NCI-H187 (cell line): ENCODE data around the gene GLS.

Source experiments
- DNase-seq, 2 experiments: peaks; one replicate each; lab custom pipeline; 2025; lab: John Stamatoyannopoulos, UW

Gene GLS

GRCh38 chr2:190972213-190972612 is 91.6 kb downstream of the GLS start:
- no peak for DNase-seq

DNA sequence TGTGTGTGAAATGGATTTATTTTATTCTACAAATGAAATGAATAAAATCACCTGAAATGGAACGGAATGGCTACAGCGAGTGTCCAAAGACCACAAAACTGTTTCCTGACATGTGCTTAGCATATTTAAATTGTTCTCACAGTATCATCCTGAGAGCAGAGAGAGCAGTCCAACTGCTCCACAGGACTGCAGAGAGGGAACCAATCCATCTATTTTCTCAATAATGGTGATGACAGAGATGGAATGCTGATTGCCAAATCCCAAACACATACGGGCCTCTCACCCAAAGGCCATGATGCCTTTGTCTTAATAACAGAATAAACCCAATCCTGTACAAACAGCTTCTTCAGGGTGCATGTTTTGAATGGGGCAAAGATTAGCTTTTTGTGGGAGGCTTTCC is 92.2 kb downstream of the GLS start:
- no peak for DNase-seq

DNA sequence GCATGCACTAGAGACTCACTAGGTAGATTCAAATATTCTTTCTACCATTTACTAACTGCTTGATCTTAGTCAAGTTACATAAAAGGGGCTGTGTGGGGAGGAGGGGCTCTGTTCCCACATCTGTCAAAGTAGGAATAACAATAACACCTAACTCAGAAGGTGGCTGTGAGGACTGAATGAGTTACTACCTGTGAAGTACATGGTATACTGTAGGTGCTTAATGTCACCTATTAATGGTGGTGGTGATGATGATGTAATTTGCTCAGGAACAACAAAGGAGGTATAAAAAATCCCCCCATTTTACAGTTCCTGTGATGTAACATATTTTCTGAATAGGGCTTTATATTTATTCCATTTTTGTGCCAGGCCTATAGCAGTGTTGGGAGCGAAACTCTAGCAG is 92.6 kb downstream of the GLS start:
- DNase-seq: no peak

DNA sequence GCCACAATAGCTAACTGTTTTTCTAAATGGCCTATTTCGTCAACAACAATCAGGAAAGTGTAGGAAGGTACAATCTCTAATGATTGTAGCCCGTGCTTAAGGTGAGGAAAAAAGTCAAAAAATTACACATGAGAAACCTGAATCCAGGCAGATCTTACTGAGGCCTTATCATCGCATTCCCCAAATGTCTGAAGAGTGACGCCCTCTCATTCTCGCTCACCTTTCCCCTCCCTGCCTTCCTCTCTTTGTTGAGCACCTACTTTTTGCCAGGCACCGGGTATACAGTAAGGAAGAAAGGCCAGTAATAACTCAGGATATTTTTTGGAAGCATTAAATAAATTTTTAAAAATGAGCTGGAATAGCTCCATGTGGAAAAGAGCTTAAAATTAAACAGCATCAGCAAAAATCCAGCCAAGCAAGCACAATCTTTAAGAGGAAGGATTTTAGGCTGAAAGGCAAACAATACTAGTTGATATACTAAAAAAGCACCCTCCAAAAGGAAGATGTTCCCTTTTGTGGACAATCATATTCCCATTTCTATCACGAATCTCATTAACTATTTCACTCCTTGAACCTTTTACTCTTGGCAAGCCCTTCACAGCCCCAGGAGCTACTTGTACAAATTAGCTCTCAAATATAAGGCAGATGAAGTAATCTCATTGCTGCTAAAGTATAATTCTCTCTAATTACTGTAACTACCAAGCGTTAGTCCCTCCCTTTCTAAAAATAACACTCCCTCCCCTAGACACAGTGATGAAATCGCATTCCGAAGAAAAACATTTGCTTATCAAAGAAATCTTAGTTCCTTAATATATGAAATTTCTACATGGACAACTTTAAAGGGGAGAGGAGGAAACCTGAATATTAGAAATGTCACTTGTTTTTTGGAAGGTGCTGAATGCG is 93.4 kb downstream of the GLS start:
- no peak for DNase-seq

- no peak for DNase-seq
Observed at GRCh38 chr2:190974629-190975361, 94.2 kb downstream of the GLS start.

DNA sequence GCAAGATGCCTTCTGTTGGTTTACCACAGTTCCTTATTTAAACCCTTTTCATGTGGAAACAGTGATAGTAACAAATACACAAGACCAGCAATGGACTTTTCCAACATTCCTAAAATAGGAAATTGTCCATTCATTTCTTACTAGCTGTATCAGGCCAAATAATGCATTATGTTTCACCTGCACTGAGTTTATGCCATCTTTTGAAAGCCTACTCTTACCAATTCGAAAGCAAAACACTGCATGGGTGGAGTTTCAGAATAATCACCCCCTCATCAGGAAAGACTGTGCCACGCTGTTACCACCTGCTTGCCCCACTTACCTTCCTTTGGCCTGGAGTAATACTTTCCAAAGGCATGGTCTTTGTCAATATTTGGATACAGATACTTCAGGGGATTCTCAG is 95.9 kb downstream of the GLS start:
- no peak for DNase-seq

GRCh38 chr2:190977505-190977904 is 96.9 kb downstream of the GLS start:
- no peak for DNase-seq

- DNase-seq: no peak
Observed at GRCh38 chr2:190978389-190979053, 97.9 kb downstream of the GLS start.

- no peak for DNase-seq
Observed at GRCh38 chr2:190979906-190980629, 99.4 kb downstream of the GLS start.

GRCh38 chr2:190980630-190981209 is 100.1 kb downstream of the GLS start:
- DNase-seq: no peak

DNA sequence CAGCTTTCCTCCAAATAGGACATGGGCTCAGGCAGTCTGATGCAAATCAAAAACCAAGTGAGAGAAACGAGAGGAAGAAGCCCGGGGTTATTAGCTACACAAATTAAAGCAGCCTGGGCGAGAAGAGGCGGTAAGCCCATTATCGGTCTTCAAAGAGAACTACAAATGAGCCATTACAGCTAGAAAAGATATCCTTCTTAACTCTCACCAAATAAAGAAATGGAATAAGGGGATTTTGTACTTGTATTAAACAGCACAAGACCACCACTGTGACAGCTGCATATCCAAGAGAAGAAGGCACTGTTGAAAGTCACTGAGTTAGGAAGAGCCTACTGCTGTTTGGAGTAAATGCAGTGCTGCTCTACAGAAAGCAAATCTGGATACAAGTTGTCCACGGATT is 100.7 kb downstream of the GLS start:
- no peak for DNase-seq

DNA sequence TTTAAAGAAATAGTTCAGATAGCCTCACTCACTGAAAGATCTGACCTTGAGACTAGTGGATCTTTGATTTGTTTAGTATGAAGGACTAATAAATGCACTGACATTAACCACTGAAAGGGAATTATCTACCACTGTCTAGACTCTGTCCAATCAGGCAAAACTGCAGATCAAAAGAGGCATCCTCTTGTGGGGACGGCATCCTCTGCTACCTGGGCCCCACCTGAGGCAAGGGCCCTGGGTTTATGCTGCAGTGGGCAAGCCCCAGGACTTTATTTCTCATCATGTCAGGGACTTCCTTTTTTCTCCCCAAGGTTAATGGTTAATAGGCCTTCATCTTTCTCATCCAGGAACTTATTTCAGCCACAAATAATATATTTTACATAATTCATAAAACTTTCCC is 101.1 kb downstream of the GLS start:
- no peak for DNase-seq

DNA sequence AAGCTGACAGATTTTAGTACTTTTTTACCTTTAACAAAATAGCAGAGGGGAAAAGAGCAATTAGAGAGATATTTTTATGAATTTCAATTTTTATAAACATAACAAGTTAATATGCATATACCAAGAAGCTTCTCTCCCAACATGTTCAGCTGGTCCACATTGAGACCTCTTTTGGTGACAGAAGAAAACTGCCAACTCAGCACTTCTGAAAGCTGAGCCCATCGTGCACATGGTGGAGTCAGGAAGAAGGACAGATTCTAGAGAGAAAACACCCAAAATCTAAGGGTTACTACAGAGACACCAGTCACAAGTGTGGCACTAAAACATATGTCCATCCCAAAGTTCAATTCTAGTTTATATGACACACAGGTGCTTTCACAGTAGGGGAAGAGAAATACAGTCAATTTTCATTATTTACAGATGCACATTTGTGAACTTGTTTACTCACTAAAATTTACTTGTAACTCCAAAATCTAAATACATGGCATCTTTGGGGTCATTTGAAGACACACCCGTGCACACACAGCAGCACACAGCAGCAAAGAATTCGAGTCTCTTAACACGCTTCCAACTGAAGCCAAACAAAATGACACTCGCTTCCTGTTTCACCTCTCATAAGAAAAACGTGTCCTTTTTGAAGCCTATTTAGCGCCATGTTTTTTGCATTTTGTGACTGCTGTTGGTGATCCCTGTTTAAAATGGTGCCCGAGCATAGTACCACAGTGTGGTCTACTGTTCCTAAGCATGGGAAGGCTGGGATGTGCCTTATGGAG is 101.8 kb downstream of the GLS start:
- DNase-seq: no peak

DNA sequence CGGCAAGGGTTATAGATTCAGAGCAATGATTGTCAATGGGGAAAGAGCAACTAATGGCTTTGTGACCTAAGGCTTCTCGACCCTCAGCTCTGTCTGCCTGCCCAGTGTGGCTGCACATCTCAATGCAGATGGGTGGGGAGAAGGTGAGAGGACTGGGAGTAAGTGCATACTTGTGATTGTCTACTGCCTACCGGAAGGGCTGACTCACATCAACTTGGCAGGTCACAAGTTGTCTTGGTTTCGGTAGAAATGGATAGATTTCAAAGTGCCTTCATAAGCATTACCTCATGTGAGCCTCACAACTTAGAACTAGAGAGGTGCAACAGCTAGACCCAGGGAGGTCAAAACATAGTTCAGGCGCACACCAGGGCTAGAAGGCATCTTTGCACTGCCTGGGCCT is 104.0 kb downstream of the GLS start:
- DNase-seq: no peak

GRCh38 chr2:190986221-190986953 is 105.8 kb downstream of the GLS start:
- no peak for DNase-seq

- no peak for DNase-seq
Observed at GRCh38 chr2:190987116-190987515, 106.5 kb downstream of the GLS start.

DNA sequence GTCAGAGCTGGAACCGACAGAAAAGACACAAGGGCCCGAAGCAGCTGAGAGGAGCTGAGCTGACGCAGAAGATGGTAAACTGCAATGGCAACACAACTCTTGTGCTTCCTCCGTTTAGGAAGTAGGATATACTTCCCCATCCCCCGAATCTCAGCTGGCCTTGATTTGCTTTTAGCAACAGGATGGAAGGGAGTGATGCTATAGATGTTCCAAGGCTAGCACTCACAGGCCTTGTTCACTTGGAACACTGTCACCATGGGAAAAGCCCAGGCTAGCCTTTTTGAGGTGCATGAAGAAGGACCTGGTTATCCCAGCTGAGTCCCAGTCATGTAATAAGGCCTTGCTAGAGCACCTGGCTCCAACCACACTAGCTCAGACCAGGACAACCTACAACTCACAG is 107.3 kb downstream of the GLS start:
- no peak for DNase-seq

- no peak for DNase-seq
Observed at GRCh38 chr2:190988910-190989309, 108.3 kb downstream of the GLS start.

DNA sequence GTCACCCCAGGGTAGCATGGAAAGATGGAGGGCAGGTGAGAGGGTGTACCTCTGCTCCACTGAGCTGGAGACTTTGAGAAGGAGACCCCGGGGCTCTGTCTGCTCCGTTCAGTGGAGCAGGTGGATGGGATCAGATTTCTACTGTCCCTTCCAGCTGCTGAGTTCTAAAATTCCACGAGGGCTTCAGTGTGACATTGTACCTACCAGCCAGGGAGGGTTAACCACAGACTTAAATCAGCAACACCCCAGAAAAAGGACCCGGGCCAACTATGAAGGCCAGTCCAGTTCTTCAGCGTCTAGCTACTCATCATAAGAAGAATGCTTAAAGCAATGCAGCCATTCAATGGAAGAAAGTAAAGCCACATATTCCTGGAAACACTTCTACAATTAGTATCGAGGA is 109.5 kb downstream of the GLS start:
- no peak for DNase-seq

- DNase-seq: no peak
Observed at GRCh38 chr2:190993292-190993643, 112.6 kb downstream of the GLS start.
